ENCODE measurements around the gene ELK4. TPM values are rescaled to one million over a fixed set of nuclear protein-coding genes. Genes with fewer than 3 reads are reported as not detected.

The ELK4 gene
- total RNA-seq, 4 donors from 2014 or later: 22.4 to 29.7 (median 26.2) TPM

GRCh38 chr1:205582471-205583291, 49.1 kb downstream of the ELK4 start:
- H3K27ac ChIP-seq: peak overlapping the region in 1 of 4 donors; percentile 36
- TF ChIP-seq POLR2A (IDR thresholded peaks at IDR 0.05) (no peak), CTCF (IDR thresholded peaks at IDR 0.05) (no peak), EP300 (IDR thresholded peaks at IDR 0.05) (peak in 1 of 2 donors; percentile 6)
- H3K4me1 ChIP-seq: peaks cover 0 to 5% (median 0%) of the 10 kb centered on the region in 4 donors
- no peak for DNase-seq (ENCODE audit: low spot score in 2 of 2)
- no peak overlapping the region for H3K4me3 ChIP-seq
- H3K9me3 ChIP-seq: no peaks in the 10 kb centered on the region
- no peaks in the 10 kb centered on the region for H3K36me3 ChIP-seq
- peaks cover 0 to 18% of the 10 kb centered on the region in 2 donors for H3K27me3 ChIP-seq
- 53 to 62% methylated on average over 6 of the region's 6 CpGs for WGBS, 2 donors

- no peak for TF ChIP-seq POLR2A (IDR thresholded peaks at IDR 0.05)
- no peak for TF ChIP-seq CTCF (IDR thresholded peaks at IDR 0.05)
- TF ChIP-seq EP300 (IDR thresholded peaks at IDR 0.05): no peak
- peaks cover 0 to 18% of the 10 kb centered on the region in 2 donors for H3K27me3 ChIP-seq
- DNase-seq (ENCODE audit: low spot score in 2 of 2): no peak
- no peaks in the 10 kb centered on the region for H3K36me3 ChIP-seq
- peaks cover 0 to 5% (median 0%) of the 10 kb centered on the region in 4 donors for H3K4me1 ChIP-seq
- no peak overlapping the region for H3K4me3 ChIP-seq
- WGBS, 2 donors: 64 to 69% methylated on average over 11 of the region's 11 CpGs
- no peaks in the 10 kb centered on the region for H3K9me3 ChIP-seq
- H3K27ac ChIP-seq: peak overlapping the region in 1 of 4 donors; percentile 7
These were observed 49.8 kb downstream of the ELK4 start for GRCh38 chr1:205582046-205582445.

- Histone ChIP-seq H3K27me3 (peaks cover 0 to 21% of the 10 kb centered on the region in 2 donors), H3K36me3 (no peaks in the 10 kb centered on the region), H3K4me3 (no peak overlapping the region), H3K4me1 (peaks cover 0 to 5% (median 0%) of the 10 kb centered on the region in 4 donors), H3K9me3 (no peaks in the 10 kb centered on the region), H3K27ac (no peak overlapping the region)
- DNase-seq (ENCODE audit: low spot score in 2 of 2): no peak
- TF ChIP-seq POLR2A (IDR thresholded peaks at IDR 0.05) (no peak), EP300 (IDR thresholded peaks at IDR 0.05) (no peak), CTCF (IDR thresholded peaks at IDR 0.05) (no peak)
- 74 to 75% methylated on average over 5 to 7 of the region's 9 CpGs for WGBS, 2 donors
These were observed 50.4 kb downstream of the ELK4 start for GRCh38 chr1:205581321-205581980.

- no peak for DNase-seq (ENCODE audit: low spot score in 2 of 2)
- peaks cover 0 to 25% of the 10 kb centered on the region in 2 donors for H3K27me3 ChIP-seq
- TF ChIP-seq POLR2A (IDR thresholded peaks at IDR 0.05): no peak
- no peaks in the 10 kb centered on the region for H3K9me3 ChIP-seq
- no peak overlapping the region for H3K4me3 ChIP-seq
- H3K36me3 ChIP-seq: no peaks in the 10 kb centered on the region
- 83 to 96% methylated on average over 3 of the region's 3 CpGs for WGBS, 2 donors
- H3K4me1 ChIP-seq: peaks cover 0 to 5% (median 0%) of the 10 kb centered on the region in 4 donors
- no peak overlapping the region for H3K27ac ChIP-seq
These were observed 51.0 kb downstream of the ELK4 start for GRCh38 chr1:205580923-205581180.

GRCh38 chr1:205580140-205580922, 51.5 kb downstream of the ELK4 start:
- Histone ChIP-seq H3K4me3 (no peak overlapping the region), H3K27me3 (peaks cover 0 to 26% of the 10 kb centered on the region in 2 donors), H3K4me1 (peaks cover 0 to 5% (median 0%) of the 10 kb centered on the region in 4 donors), H3K9me3 (no peaks in the 10 kb centered on the region), H3K36me3 (no peaks in the 10 kb centered on the region), H3K27ac (no peak overlapping the region)
- TF ChIP-seq CTCF (IDR thresholded peaks at IDR 0.05): no peak
- no peak for TF ChIP-seq EP300 (IDR thresholded peaks at IDR 0.05)
- no peak for TF ChIP-seq POLR2A (IDR thresholded peaks at IDR 0.05)
- 80 to 82% methylated on average over 12 to 15 of the region's 15 CpGs for WGBS, 2 donors
- DNase-seq (ENCODE audit: low spot score in 2 of 2): no peak

All from tibial nerve (tissue), 4 donors.